GM19397 (cell line): Measurements from ENCODE around the gene CHCT1.

Source experiments
- ATAC-seq: cut with Tn5 transposase; IDR thresholded peaks from one replicate; pipeline ENCODE4 v1.9.1; 2021; ENCODE audit warnings: mild to moderate bottlenecking, moderate library complexity; ENCODE audit not compliant: unreplicated experiment

Gene CHCT1

DNA sequence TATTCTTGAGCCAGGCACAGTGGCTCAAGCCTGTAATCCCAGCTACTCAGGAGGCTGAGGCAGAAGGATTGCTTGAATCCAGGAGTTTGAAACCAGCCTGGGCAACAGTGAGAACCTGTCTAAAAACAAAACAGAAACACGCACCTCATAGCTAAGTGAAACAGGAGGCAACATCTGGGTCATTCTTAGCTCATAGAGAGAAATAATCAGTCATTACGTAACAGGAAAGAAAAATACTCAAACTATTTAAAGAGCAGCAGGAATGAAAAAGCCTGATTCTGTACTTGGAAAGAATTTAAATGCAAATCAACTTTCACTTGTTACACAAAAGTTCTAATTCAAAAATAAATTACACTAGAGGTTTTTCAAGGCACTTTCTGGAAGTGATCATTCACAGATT, 17.2 kb downstream of the CHCT1 start:
- ATAC-seq = no peak

DNA sequence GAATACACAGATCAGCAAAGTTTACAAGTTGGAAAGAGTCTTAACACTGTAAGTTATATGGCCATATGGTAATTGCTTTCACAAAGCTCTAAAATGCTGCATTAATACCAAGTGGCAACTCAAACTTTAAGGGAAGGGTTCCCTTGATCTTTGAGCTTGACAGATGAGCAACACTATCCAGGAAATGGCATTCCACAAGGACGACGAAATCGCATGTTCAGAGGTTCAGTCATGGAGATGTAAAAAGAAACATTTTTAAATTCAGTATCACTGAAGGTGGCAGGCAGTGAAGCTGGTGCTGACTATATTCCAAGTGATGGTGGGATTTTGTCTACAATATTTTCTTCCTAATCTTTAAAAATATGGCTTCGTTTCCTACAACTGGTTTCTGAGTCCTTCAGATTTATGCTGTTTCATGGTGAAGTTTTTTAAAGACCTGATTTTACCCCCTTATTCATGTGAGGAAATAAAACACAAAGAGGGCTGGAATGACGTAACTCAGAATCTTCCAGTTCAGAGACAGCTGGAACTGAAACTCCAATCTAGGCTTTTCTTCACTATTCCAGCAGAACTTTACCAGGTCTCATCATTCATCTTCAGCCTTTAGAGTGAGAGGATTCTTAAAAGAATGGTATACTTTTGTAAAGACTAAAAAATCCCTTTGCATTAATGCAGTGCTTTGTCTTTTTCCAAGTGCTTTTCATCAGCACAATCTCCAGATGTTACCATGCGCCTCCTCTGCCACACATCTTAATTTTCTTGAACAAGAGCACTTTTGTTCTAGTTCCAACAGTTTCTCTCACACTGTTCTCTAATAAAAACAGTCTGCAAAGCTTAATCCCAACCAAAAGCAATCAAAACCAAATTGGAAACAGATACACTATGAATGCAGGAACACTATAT, 20.2 kb downstream of the CHCT1 start:
- no peak for ATAC-seq

DNA sequence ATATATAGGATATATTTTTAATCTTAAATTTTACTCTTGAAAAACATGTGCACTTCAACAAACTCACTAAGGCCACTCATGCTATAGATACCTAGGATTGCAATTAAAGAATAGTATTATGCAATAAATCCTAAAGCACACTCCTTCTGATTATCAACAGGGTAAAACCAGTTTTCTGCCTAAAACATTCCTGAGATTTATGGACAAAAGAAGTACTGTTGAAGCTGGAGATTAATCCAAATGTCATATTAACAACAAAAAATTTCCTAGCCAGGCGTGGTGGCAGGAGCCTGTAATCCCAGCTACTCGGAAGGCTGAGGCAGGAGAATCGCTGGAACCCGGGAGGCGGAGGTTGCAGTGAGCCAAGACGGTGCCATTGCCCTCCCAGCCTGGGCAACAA, 21.4 kb downstream of the CHCT1 start:
- no peak for ATAC-seq

DNA sequence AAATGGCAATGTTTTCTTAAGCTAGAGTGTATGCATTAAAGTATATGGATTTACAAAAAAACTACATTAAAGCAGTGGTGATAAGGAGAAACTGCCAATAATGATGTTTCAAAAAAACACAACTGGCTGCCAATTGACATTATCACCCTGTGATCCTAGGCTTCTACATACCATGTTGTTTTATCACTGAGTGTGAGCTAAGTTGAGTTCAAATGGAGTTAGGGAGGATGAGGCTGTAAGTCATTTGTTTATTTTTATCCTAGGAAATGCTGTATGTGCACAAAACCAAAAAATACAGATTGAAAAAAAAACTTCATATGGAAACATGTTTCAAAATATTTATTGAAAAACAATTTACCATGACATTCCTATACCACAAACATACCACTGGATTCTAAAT, 22.9 kb downstream of the CHCT1 start:
- no peak for ATAC-seq

DNA sequence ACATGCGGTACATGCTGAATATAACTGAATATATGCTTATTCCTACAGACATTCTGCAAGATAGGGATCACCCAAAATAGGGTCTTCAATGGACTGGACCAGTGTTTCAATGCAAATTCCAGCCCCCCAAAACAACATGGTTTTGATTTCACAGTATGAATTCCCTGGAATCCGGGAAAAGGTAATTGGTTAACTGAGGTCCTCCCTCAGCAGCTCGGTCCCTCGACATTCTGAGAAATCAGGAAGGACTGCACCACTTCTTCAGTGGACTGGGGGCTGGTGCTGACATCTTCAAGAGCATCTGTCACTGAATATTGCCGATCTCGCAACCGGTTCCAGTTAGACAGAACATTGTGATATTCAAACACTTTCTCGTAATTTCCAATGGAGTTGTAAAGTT, 25.1 kb downstream of the CHCT1 start:
- ATAC-seq = no peak

DNA sequence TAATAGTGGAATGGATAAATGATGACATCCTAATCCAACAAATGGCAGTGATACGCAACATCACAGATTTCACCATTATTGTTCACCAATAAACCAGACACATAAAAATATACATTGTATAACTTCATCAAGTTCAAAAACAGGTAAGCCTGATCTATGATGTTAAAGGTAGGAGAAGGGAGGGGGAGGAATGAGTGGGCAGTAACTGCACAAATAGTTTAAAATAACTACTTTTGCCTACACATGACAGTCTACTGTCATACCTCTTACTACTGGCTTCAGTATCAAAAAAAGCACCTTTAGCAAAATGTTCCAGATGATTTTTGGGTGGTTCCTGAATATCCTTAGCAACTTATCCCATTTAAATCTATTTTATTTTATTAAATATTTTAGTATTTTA, 28.8 kb downstream of the CHCT1 start:
- ATAC-seq = no peak

DNA sequence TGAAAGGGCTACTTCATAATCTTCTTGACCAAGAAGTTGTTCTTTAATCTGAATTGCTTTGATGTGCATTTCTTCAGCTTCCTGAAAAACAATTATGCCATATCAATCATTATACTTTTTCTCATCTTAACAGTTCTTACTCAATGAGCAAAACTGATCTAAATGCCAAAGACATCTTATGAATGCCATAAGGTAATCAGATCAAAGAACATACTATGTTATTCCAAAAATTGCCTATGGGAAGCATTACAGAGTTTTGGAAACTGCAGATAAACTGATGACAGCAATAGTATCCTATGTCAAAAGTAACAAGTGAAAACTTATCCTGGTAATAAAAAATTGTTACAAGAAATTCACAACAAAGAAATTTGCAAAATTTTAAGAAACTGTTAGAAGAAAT, 29.7 kb downstream of the CHCT1 start:
- no peak for ATAC-seq

DNA sequence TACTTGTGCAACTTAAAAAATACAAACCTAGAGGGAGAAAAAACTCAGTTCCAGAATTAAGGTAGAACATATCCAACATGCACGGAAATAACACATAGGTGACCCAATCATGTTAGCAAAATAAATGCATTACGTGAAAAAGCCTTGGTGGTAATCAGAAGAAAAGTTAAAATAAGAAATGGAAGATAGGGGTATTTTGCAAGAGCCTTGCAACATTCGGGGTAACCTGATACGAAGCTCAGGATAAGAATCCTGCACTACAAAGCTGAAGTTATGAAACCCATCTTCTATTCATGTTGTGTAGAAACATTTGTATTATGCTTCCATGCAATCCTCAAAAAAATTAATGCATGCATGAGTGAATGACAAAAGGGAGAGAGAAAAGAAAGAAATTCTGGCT, 33.1 kb downstream of the CHCT1 start:
- ATAC-seq = no peak

DNA sequence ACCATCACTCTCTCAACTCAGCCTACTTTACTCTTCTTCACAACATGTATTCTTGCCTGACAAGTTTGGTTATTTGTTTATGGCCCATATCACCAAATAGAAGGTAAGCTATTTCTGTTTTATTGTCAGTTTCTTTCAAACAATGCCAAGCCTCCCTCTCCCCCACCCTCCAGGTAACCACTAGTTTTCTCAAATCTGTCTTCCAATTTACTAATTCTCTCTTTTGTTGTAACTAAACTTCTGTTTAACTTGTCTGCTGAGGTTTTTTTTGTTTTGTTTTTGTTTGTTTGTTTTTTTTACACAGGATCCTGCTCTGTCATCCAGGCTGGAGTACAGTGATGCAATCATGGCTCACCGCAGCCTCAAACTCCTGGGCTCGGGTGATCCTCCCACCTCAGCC, 34.9 kb downstream of the CHCT1 start:
- no peak for ATAC-seq

DNA sequence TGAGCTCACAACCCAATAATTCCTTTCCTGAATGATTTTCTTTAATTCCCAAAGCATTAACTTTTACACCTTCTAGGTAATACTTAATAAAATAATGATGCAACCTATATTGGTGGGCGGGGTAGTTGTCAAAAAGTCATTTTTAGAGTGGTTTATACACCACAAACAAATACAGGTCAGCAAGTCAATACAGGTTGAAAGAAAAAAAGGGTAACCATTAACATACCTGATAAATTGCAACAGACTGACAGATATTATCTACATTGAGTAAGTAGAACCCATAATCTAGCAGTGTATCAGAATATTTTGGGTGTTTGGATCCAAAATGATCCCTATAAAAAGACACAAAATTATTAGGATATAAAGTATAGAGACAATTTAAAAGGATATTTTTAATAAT, 39.3 kb downstream of the CHCT1 start:
- ATAC-seq = no peak

DNA sequence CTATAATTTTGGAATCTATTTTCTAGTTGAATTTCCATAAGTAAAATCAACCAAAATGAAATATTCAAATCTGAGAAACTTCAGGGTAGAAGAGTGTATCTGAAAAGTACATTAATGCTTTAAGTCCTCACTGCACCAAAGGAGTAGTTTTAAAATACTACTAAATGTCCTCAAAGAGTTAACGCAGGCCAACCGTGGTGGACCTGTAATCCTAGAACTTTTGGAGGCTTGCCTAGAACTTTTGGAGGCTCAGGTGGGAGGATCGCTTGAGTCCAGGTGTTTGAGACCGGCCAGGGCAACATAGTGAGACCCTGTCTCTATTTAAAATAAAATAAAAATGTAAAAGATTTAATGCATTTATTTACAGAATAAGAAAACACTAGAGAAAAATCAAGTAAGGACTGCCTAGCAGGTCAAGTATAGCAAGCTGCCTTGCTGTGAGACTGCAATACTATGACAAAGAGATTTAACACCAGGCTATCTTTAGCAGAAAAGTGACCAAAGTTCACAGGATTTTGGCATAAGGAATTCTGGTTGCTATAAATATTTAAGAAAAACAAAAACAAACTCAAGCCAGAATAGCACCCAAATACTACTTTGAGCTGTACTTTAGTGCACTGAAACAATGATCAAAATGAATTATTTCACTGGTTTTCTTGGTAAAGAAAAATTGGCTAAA, 41.0 kb downstream of the CHCT1 start:
- ATAC-seq = no peak

DNA sequence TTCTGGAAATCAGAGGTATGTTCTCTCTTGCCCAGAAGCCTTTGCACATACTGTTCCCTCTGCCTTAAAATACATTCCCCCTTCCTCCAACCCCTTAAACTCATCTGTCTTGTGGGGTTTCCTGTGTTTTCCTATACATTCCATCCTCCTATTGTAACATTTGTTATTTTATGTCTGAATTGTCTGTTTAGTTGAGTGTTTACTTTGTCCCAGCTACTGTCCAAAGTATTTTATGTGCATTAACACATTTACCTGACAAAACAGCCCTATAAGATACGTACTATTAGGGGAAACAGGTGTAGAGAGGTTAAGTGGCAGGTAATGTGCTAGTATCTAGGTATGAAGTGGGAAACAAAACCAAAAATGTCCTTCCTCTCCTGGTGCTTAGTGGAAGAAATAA, 42.1 kb downstream of the CHCT1 start:
- ATAC-seq = no peak

DNA sequence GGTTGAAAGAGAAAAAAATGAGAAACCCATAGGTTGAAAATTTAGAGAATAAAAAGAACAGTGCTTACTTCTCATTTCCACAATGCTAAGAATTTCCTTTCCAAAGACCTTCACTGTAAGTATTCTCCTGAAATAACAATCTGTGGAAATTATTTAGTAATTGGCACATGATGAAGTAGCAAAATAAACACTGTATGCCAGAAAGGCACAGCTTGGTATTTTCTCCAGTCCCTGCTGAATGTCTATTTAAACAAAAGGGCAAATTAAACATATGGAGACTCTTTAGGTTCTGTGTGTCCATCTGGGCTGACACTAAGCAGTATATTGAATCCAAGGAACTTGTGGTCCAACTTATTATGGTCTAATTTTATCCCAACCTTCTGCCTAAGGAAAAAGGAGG, 46.1 kb downstream of the CHCT1 start:
- ATAC-seq = no peak

DNA sequence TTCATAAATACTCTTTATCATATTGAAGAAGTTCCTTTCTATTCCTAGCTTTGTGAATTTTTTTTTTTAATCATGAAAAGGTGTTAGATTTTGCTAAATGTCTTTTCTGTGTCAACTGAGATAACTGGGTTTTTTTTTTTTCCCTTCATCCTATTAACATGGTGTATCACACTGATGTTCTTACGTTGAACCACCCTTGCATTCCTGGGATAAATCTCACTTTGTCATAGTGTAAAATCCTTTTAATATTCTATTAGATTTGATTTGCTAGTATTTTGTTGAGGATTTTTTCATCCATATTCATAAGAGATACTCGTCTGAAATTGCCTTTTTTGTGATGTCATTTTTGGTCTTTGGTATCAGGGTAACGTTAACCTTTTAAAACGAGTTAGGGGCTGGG, 49.2 kb downstream of the CHCT1 start:
- no peak for ATAC-seq

DNA sequence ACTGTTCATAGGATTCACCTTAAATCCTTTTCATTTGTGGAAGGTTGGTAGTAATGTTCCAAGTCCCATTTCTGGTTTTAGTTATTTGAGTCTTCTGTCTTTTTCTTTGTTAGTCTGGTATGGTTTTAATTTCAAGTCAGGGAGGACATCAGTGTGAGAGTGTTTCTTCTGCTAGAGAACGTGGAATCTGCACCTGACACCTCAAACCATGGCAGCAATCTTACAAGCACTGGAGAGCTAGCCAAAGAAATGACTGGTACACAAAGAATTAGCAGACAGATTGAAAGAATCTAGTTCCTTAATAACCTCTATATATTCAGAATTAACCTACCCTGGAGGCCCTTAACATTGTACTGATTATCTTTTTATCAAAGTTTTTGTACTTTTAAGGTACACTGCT, 50.2 kb downstream of the CHCT1 start:
- no peak for ATAC-seq

DNA sequence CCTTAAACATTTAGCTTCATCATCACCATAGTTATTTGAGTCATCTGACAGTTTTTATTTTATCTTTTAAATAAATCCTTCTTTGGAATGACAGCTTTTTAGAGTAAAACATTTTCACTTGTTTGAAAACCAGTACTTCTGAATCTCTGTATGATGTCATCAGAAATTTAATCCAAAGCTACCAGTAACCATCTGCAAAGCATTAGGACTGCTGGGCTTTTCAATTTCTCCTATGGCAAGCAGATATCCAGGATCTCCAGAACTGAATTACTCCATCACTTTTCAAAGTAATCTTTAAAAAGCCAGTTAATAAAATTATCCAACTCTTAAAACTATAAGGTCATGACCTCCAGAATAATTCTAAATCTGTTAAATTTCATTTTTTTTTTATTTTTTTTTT, 51.5 kb downstream of the CHCT1 start:
- no peak for ATAC-seq
